ENCODE measurements around the gene LCN15. TPM values are rescaled to one million over a fixed set of nuclear protein-coding genes. Genes with fewer than 3 reads are reported as not detected.

Gene LCN15
- total RNA-seq, 1 experiment from 2014 or later, result 0.05 TPM

DNA sequence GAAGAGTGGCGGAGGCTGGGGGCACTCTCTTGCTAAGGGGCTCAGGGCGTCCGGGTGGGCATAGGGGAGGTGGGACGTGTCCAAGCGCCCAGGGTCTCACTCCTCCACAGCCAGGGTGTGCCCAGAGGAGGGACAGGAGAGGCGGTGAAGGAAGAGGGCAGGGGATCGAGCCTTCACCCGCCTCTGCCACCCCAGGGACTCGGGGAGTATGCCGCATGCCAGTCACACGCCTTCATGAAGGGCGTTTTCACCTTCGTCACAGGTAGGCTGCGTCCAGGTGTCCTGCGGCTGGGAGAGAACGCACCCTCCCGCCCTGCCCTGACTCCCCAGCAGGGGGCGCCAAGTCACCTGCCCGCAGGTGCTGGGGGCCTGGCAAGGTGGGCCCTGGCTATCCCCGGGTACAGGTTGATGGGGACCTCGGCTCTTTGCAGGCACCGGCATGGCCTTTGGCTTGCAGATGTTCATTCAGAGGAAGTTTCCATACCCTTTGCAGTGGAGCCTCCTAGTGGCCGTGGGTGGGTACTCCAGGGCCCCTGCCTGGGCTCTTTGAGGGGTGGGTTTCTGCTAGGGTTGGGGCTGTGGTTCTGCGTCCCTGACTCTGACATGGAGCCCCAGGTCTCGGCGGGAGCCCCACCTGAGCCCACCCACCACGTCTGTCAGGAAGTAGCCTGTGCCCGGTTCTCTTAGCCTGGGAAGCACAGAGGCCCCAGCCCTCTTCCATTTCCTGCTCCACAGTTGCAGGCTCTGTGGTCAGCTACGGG is 27.4 kb upstream of the LCN15 start:
- intact Hi-C loops (cut with micrococcal nuclease; ENCODE audit: unreplicated experiment), result no loop called here
- no peak for TF ChIP-seq SIN3A (IDR thresholded peaks at IDR 0.05; ENCODE audit: borderline replicate concordance, insufficient read depth, low read depth, low read length)
- no peak for TF ChIP-seq POLR2AphosphoS5 (IDR thresholded peaks at IDR 0.05; ENCODE audit: low read depth, low read length)
- TF ChIP-seq, protein P1, sequence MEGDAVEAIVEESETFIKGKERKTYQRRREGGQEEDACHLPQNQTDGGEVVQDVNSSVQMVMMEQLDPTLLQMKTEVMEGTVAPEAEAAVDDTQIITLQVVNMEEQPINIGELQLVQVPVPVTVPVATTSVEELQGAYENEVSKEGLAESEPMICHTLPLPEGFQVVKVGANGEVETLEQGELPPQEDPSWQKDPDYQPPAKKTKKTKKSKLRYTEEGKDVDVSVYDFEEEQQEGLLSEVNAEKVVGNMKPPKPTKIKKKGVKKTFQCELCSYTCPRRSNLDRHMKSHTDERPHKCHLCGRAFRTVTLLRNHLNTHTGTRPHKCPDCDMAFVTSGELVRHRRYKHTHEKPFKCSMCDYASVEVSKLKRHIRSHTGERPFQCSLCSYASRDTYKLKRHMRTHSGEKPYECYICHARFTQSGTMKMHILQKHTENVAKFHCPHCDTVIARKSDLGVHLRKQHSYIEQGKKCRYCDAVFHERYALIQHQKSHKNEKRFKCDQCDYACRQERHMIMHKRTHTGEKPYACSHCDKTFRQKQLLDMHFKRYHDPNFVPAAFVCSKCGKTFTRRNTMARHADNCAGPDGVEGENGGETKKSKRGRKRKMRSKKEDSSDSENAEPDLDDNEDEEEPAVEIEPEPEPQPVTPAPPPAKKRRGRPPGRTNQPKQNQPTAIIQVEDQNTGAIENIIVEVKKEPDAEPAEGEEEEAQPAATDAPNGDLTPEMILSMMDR (IDR thresholded peaks at IDR 0.05), result peak; percentile 98

DNA sequence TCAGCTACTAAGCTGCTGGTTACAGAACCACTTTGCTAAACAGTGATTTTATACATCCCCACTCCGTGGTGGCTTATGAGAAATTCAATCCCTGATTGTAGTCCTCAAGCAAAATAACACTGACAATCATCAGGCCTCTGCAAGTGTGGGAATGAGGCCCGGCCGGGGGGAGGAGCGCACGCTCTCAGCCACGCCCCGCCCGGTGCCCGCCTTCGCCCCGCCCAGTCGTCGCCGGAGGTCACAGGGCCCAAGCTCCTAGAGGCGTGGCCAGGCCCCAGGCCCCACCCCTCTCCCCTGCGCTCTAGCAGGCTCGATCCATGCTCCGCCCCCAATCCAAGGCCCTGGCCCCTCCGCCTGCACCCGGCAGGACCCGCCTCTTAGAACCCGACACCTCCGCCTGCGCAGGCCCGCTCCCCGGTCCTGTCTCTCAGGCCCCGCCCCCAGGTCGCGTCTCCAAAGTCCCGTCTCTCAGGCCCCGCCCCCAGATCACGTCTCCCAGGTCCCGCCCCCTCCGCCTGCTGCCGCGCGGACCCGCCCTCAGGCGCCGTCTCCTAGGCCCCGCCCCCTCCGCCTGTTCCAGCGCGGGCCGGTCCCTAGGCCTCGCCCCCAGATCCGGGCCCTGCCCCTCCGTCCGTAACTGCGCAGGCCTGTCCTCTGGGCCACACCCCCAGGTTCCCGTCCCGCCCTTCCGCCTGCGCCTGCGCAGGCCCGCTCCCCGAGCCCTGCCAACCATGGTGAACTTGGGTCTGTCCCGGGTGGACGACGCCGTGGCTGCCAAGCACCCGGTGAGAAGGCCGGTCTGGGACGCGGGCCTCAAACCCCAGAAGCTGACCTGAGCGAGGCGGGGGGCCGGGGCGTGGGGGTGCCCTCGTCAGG is 26.6 kb upstream of the LCN15 start, which contains the start of gene TMEM141:
Gene TMEM141, plus strand, starts transcription at position 705 of the 876 bp plus-strand sequence. Its CDS starts 27 bp downstream, at position 732.
- no peaks in the 10 kb centered on the region for H3K9me3 ChIP-seq (ENCODE audit: control insufficient read depth, insufficient read depth, low read depth, low read length)
- ATAC-seq, result peak; percentile 93
- peak; percentile 87 for DNase-seq (ENCODE audit: low read depth, low spot score)
- peak within 1 kb of the TSS; percentile 84 for H3K27ac ChIP-seq (ENCODE audit: low read length)
- in situ Hi-C loops (cut with HindIII; ENCODE audit: low pct_unique_long_range_greater_than_20kb, low sequenced_read_pairs), result no loop called here
- intact Hi-C loops (cut with micrococcal nuclease; ENCODE audit: unreplicated experiment), result no loop called here
- no TSS peak for BruUV-seq (replicated peaks)
- H3K27me3 ChIP-seq (ENCODE audit: control insufficient read depth, insufficient read depth, low read length), result no peaks in the 10 kb centered on the region
- H3K4me3 ChIP-seq (ENCODE audit: low read depth in 2 of 2, low read length in 2 of 2), result peak within 1 kb of the TSS; percentile 70 to 73
- POLR2A ChIA-PET, result interaction anchor here (0.6 kb wide), 1 partner anchor 9 kb away, joined by 3 read pairs; no protein-coding TSS in a partner anchor
- H3K4me1 ChIP-seq (ENCODE audit: control insufficient read depth, insufficient read depth, low read length), result peaks cover 11% of the 10 kb centered on the region
- CTCF ChIA-PET, result interaction anchor here (0.6 to 0.7 kb wide), 3 partner anchors 91 to 244 kb away, joined by 3 to 4 read pairs (median 3); no protein-coding TSS in a partner anchor
- H3K36me3 ChIP-seq (ENCODE audit: control insufficient read depth, insufficient read depth, low read length), result no peaks in the 10 kb centered on the region; the same call in 1 of the 2 replicates
- TF ChIP-seq, protein P2, sequence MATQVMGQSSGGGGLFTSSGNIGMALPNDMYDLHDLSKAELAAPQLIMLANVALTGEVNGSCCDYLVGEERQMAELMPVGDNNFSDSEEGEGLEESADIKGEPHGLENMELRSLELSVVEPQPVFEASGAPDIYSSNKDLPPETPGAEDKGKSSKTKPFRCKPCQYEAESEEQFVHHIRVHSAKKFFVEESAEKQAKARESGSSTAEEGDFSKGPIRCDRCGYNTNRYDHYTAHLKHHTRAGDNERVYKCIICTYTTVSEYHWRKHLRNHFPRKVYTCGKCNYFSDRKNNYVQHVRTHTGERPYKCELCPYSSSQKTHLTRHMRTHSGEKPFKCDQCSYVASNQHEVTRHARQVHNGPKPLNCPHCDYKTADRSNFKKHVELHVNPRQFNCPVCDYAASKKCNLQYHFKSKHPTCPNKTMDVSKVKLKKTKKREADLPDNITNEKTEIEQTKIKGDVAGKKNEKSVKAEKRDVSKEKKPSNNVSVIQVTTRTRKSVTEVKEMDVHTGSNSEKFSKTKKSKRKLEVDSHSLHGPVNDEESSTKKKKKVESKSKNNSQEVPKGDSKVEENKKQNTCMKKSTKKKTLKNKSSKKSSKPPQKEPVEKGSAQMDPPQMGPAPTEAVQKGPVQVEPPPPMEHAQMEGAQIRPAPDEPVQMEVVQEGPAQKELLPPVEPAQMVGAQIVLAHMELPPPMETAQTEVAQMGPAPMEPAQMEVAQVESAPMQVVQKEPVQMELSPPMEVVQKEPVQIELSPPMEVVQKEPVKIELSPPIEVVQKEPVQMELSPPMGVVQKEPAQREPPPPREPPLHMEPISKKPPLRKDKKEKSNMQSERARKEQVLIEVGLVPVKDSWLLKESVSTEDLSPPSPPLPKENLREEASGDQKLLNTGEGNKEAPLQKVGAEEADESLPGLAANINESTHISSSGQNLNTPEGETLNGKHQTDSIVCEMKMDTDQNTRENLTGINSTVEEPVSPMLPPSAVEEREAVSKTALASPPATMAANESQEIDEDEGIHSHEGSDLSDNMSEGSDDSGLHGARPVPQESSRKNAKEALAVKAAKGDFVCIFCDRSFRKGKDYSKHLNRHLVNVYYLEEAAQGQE (IDR thresholded peaks at IDR 0.05; ENCODE audit: insufficient read depth in 1 of 2, low read depth in 2 of 2, low read length in 1 of 2), result no peak
- TF ChIP-seq POLR2AphosphoS5 (IDR thresholded peaks at IDR 0.05; ENCODE audit: low read depth, low read length), result peak; percentile 63

More for the DNA sequence above, 27.4 kb upstream of the LCN15 start:
- no peak for DNase-seq (ENCODE audit: low read depth, low spot score)
- H3K4me3 ChIP-seq (ENCODE audit: low read depth in 2 of 2, low read length in 2 of 2), result peak overlapping the region; percentile 70 to 73
- peak; percentile 44 for ATAC-seq
- H3K9me3 ChIP-seq (ENCODE audit: control insufficient read depth, insufficient read depth, low read depth, low read length), result no peaks in the 10 kb centered on the region
- H3K4me1 ChIP-seq (ENCODE audit: control insufficient read depth, insufficient read depth, low read length), result peaks cover 14% of the 10 kb centered on the region
- H3K36me3 ChIP-seq (ENCODE audit: control insufficient read depth, insufficient read depth, low read length), result no peaks in the 10 kb centered on the region; the same call in 1 of the 2 replicates
- CTCF ChIA-PET, result no interaction called here
- BruUV-seq (replicated peaks), result no TSS peak
- peak overlapping the region; percentile 84 for H3K27ac ChIP-seq (ENCODE audit: low read length)
- no peaks in the 10 kb centered on the region for H3K27me3 ChIP-seq (ENCODE audit: control insufficient read depth, insufficient read depth, low read length)
- in situ Hi-C loops (cut with HindIII; ENCODE audit: low pct_unique_long_range_greater_than_20kb, low sequenced_read_pairs), result no loop called here
- POLR2A ChIA-PET, result no interaction called here

Measured in Panc1 (cell line).